Esophagus squamous epithelium (tissue), 5 donors: ENCODE data around the gene ITPR3. TPM values are rescaled to one million over a fixed set of nuclear protein-coding genes. Genes with fewer than 3 reads are reported as not detected.

Source experiments
- DNase-seq: peaks from one replicate; lab custom pipeline; 2025; lab: John Stamatoyannopoulos, UW
- H3K27ac ChIP-seq, 4 donors: fragments of 200-600 bp; sonication (generic); one replicate each; pipeline ENCODE4 v1.5.1; 2016 to 2019; ENCODE audit warnings: mild to moderate bottlenecking in 1 of 4
- H3K27me3 ChIP-seq, 4 donors: fragments of 200-600 bp; sonication (generic); 1 replicate in 3 of 4; 2 replicates in 1 of 4; pipeline versions ENCODE4 v1.5.1 to v1.6.0; 2017 to 2021; ENCODE audit warnings: antibody characterized with exemption in 1 of 4
- H3K36me3 ChIP-seq, 3 donors: fragments of 200-600 bp; sonication (generic); one replicate each; pipeline ENCODE4 v1.5.1; 2016 to 2019
- H3K4me1 ChIP-seq, 3 donors: fragments of 200-600 bp; sonication (generic); one replicate each; pipeline ENCODE4 v1.5.1; 2017 to 2019
- H3K4me3 ChIP-seq, 4 donors: fragments of 200-600 bp; sonication (generic); 1 replicate in 3 of 4; 2 replicates in 1 of 4; pipeline ENCODE4 v1.5.1; 2016 to 2019; ENCODE audit warnings: mild to moderate bottlenecking in 2 of 4, moderate library complexity in 1 of 4
- H3K9me3 ChIP-seq, 3 donors: fragments of 200-600 bp; sonication (generic); one replicate each; pipeline ENCODE4 v1.5.1; 2016 to 2019
- CTCF ChIP-seq, 6 experiments: fragments of 450-650 bp in 4 of 6; fragments of 200-600 bp in 2 of 6; sonication (generic) in 2 of 6; IDR thresholded peaks; one replicate each; pipeline ENCODE4 v1.5.1; 2016 to 2019; ENCODE audit warnings: antibody characterized with exemption in 6 of 6, mild to moderate bottlenecking in 4 of 6, moderate library complexity in 4 of 6
- POLR2A ChIP-seq, 4 donors: fragments of 450-650 bp; IDR thresholded peaks; one replicate each; pipeline ENCODE4 v1.6.1; 2017; ENCODE audit warnings: antibody characterized with exemption in 4 of 4, mild to moderate bottlenecking in 4 of 4, moderate library complexity in 3 of 4
- WGBS, 2 donors: methylation state at CpG; one replicate each; pipeline ENCODE4 v1.1.5; 2018; 5-methylcytosine and 5-hydroxymethylcytosine counted together
- intact Hi-C: fragments of 100-400 bp; cut with DNase I; formaldehyde crosslinking; loops from one replicate; pipeline ENCODE4 v1.15.0; 2022
- total RNA-seq, 4 donors: library from RNA; depleted of rRNA; stranded (reverse); fragments of >200 nt; gene quantifications; one replicate each; pipeline ENCODE4 v1.1.0, GENCODE V29; 2016
- donor health status: DM: yes; HTN: yes; CAD: no.

ITPR3 gene
- total RNA-seq, 4 donors from 2014 or later: 21.8 to 39.2 (median 35.3) TPM

- H3K27me3 ChIP-seq: peaks cover 0 to 6% (median 0%) of the 10 kb centered on the region in 4 donors
- peaks cover 12 to 63% (median 47%) of the 10 kb centered on the region in 3 donors for H3K4me1 ChIP-seq
- peak overlapping the region; percentile 71 to 86 (median 79) for H3K27ac ChIP-seq
- 25 to 34% methylated on average over 6 of the region's 6 CpGs for WGBS, 2 donors
- H3K36me3 ChIP-seq: no peaks in the 10 kb centered on the region
- H3K9me3 ChIP-seq: no peaks in the 10 kb centered on the region
- no peak for DNase-seq
- no peak overlapping the region for H3K4me3 ChIP-seq
- TF ChIP-seq POLR2A (IDR thresholded peaks at IDR 0.05) (no peak), CTCF (IDR thresholded peaks at IDR 0.05) (no peak)
- intact Hi-C loops: no loop called here
Observed at GRCh38 chr6:33717934-33718455, 96.9 kb downstream of the ITPR3 start.

GRCh38 chr6:33718713-33719112 is 97.6 kb downstream of the ITPR3 start:
- Histone ChIP-seq H3K27me3 (peaks cover 0 to 7% (median 0%) of the 10 kb centered on the region in 4 donors), H3K4me1 (peaks cover 12 to 63% (median 47%) of the 10 kb centered on the region in 3 donors), H3K4me3 (no peak overlapping the region), H3K9me3 (no peaks in the 10 kb centered on the region), H3K27ac (peak overlapping the region; percentile 71 to 86 (median 79)), H3K36me3 (no peaks in the 10 kb centered on the region)
- DNase-seq: no peak
- 81 to 83% methylated on average over 2 of the region's 2 CpGs for WGBS, 2 donors
- intact Hi-C loops: no loop called here
- TF ChIP-seq CTCF (IDR thresholded peaks at IDR 0.05) (no peak), POLR2A (IDR thresholded peaks at IDR 0.05) (no peak)

- intact Hi-C loops: no loop called here
- Histone ChIP-seq H3K9me3 (no peaks in the 10 kb centered on the region), H3K4me1 (peaks cover 12 to 63% (median 47%) of the 10 kb centered on the region in 3 donors), H3K27me3 (peaks cover 0 to 7% (median 0%) of the 10 kb centered on the region in 4 donors), H3K36me3 (no peaks in the 10 kb centered on the region), H3K4me3 (no peak overlapping the region), H3K27ac (peak overlapping the region; percentile 71 to 86 (median 79))
- no peak for TF ChIP-seq POLR2A (IDR thresholded peaks at IDR 0.05)
- DNase-seq: no peak
- WGBS, 2 donors: 68% methylated on average over 7 to 11 of the region's 11 CpGs
Observed at GRCh38 chr6:33719326-33719987, 98.3 kb downstream of the ITPR3 start.

GRCh38 chr6:33720998-33721397 is 99.9 kb downstream of the ITPR3 start:
- DNase-seq: no peak
- Histone ChIP-seq H3K4me1 (peaks cover 12 to 55% (median 45%) of the 10 kb centered on the region in 3 donors), H3K27me3 (peaks cover 0 to 7% (median 0%) of the 10 kb centered on the region in 4 donors), H3K36me3 (no peaks in the 10 kb centered on the region), H3K27ac (peak overlapping the region; percentile 71 to 86 (median 79)), H3K9me3 (no peaks in the 10 kb centered on the region), H3K4me3 (no peak overlapping the region)
- WGBS, 2 donors: 25 to 29% methylated on average over 1 of the region's 1 CpG
- TF ChIP-seq POLR2A (IDR thresholded peaks at IDR 0.05): no peak
- no peak for TF ChIP-seq CTCF (IDR thresholded peaks at IDR 0.05)
- intact Hi-C loops: no loop called here

- Histone ChIP-seq H3K4me1 (peaks cover 11 to 50% (median 40%) of the 10 kb centered on the region in 3 donors), H3K9me3 (no peaks in the 10 kb centered on the region), H3K27me3 (peaks cover 0 to 7% (median 0%) of the 10 kb centered on the region in 4 donors), H3K4me3 (no peak overlapping the region), H3K36me3 (no peaks in the 10 kb centered on the region), H3K27ac (peak overlapping the region; percentile 71 to 84 (median 77))
- TF ChIP-seq CTCF (IDR thresholded peaks at IDR 0.05): no peak
- no peak for TF ChIP-seq POLR2A (IDR thresholded peaks at IDR 0.05)
- 47 to 48% methylated on average over 5 of the region's 5 CpGs for WGBS, 2 donors
- intact Hi-C loops: no loop called here
- DNase-seq: no peak
Observed at GRCh38 chr6:33721508-33721907, 100.4 kb downstream of the ITPR3 start.
